Hepatocyte (in vitro differentiated cells): Measurements from ENCODE around the gene LRSAM1.

Experiments used
- CTCF ChIP-seq: fragments of 200-600 bp; sonication (generic); IDR thresholded peaks from 2 replicates; pipeline ENCODE4 v1.5.1; 2016; ENCODE audit warnings: antibody characterized with exemption, mild to moderate bottlenecking; ENCODE audit not compliant: poor library complexity
- EZH2 ChIP-seq: fragments of 200-600 bp; sonication (generic); IDR thresholded peaks from 2 replicates; pipeline ENCODE4 v1.6.1; 2016; ENCODE audit warnings: antibody characterized with exemption, mild to moderate bottlenecking, borderline replicate concordance
- EZH2phosphoT487 ChIP-seq: fragments of 200-600 bp; sonication (generic); IDR thresholded peaks from one replicate; pipeline ENCODE4 v1.6.1; 2018; ENCODE audit warnings: antibody characterized with exemption, mild to moderate bottlenecking, low read depth, moderate library complexity; ENCODE audit not compliant: unreplicated experiment, severe bottlenecking

DNA sequence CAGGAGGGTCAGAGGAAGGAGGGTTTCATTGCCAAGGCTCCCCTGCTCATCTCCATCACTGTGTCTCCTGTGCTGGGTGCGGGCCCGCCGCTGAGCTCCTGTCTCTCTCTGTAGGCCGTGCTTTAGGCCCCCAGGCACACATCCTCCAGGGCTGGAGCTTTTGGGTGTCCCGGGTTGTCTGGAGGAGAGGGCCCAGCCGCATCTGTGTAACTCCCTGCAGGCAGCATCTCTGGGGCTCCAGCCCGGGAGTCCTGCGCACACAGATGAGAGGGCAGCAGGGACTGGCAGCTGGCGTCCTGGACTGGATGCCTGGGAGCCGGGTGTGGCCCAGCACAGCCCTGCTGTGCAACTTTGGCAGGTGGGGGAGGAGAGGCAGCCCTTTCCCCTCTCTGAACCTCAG is 40.2 kb downstream of the LRSAM1 start:
- TF ChIP-seq CTCF (no peak), EZH2 (no peak), EZH2phosphoT487 (no peak)
